Left renal cortex interstitium (tissue), 4 donors: Measurements from ENCODE around the gene PDE6B. TPM values are rescaled to one million over a fixed set of nuclear protein-coding genes. Genes with fewer than 3 reads are reported as not detected.

ENCODE experiments used
- DNase-seq, 4 donors: peaks; one replicate each; pipeline ENCODE4 v3.0.0-alpha.2; 2013; ENCODE audit warnings: low read depth in 4 of 4, low spot score in 2 of 4, missing footprints in 1 of 4
- polyA plus RNA-seq, 4 donors: library from polyadenylated mRNA; unstranded; fragments of 120-200 nt; gene quantifications; one replicate each; pipeline ENCODE4 v1.2.1, GENCODE V29; 2013; ENCODE audit not compliant: insufficient read length in 4 of 4

Gene PDE6B
- polyA plus RNA-seq, 4 donors, result 30.0 to 50.5 (median 41.4) TPM

DNA sequence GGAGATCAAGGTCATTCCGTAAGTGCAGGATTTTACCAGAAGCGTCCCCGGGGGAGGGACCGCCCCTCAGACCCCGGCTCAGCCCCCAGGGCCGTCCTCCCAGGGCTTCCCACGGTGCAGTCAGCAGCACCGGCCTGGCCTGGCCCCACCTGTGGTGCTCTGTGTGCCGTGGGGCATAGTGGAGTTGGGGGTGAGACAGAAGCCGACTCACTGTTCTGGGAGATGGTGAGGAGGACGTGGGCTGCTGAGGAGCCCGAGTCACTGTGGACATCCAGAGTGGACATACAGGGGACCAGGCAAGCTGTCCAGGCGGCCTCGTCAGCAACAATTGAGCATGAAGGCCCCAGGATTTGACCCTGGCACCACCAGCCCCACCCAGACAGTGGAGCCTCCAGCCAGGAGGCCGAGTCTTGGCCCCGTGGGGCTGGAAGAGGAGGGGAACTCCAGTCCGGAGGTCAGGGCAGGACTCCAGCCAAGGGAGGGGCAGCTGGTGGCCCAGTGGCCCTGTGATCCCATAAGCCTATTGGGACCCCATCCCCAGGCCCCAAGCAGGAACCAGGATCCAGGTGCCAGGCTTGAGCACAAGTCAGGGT is 29.6 kb downstream of the PDE6B start:
- DNase-seq, result no peak

DNA sequence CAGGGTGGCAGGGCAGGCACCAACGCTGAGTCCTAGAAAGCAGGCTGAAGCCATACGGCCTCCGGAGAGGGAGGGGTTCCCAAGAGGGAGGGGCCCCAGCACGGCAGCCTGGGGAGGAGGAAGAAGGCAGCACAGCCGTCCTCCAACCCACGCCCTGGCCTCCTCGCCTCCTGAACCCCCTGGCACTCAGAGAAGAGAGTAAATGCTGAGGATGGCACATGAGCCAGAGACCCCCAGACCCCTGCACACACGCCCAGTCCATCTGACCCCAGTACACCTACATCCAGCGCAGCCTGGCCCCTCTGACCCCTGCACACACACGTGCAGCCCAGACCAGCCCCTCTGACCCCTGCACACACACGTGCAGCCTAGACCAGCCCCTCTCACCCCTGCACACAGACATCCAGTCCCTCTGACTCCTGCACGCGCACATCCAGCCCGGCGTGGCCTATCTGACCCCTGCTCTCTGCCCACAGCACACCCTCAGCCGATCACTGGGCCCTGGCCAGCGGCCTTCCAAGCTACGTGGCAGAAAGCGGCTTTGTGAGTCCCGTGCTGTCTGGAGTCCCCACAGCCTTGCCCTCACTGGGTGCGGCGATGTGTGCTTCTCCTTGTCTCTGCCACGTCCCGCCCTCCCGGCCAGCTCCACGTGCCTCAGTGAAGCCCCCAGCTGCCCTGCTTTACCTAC is 30.2 kb downstream of the PDE6B start:
- DNase-seq, result no peak

GRCh38 chr4:656436-657337 is 31.3 kb downstream of the PDE6B start:
- no peak for DNase-seq

GRCh38 chr4:657338-657833 is 32.0 kb downstream of the PDE6B start:
- DNase-seq, result no peak

DNA sequence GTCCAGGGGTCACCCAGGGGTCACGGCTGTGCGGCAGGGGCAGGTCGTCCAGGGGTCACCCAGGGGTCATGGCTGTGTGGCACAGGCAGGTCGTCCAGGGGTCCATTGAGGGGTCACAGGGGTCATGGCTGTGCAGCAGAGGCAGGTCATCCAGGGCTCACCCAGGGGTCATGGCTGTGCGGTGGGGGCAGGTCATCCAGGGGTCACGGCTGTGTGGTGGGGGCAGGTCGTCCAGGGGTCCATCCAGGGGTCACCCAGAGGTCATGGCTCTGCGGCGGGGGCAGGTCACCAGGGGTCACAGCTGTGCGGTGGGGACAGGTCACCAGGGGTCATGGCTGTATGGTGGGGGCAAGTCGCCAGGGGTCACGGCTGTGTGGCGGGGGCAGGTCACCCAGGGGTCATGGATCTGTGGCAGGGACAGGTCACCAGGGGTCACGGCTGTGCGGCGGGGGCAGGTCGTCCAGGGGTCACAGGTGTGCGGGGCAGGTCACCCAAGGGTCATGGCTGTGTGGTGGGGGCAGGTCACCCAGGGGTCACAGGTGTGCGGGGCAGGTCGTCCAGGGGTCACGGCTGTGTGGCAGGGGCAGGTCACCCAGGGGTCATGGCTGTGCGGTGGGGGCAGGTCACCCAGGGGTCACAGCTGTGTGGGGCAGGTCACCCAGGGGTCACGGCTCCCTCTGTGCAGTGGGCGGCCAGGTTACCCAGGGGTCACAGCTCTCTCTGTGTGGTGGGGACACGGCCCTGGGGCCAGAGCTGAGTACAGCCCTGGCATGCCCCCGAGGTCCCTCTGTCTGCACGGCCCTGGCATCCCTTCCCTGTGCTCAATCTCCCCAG is 32.7 kb downstream of the PDE6B start:
- DNase-seq, result no peak

GRCh38 chr4:658681-659667 is 33.6 kb downstream of the PDE6B start:
- DNase-seq, result no peak

GRCh38 chr4:659851-660250 is 34.5 kb downstream of the PDE6B start:
- no peak for DNase-seq

DNA sequence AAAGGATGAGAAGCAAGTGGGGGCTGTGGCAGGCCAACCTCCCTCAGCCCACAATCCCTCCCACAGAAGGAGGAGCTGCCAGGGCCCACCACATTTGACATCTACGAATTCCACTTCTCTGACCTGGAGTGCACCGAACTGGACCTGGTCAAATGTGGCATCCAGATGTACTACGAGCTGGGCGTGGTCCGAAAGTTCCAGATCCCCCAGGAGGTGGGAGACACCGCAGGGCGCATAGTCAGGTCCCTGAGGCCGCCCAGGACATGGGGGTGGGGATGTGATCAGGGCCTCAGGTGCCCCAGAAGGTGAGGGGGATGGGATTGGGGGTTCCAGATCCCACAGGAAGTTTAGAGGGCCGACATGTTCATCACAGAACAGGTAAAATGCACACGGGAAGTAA is 35.0 kb downstream of the PDE6B start:
- no peak for DNase-seq

DNA sequence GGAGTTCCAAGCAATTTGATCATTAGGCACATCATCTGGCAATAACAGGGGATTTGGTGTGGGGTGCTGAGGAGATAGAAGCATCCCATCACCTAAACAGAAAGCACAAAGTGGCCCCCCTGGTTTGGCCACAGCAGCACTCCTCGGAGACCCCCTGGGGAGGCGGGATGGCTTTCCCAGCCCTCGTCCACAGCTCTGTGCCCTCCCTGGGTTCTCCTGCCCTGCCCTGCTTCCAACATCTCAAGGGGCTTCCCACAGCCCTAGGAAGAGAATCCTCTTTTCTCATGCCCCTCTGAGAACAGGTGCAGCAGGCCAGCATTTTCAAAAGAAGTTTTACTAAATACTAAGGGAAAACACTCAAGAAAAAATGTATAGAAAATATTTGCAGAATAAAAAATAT is 35.9 kb downstream of the PDE6B start:
- DNase-seq, result no peak

DNA sequence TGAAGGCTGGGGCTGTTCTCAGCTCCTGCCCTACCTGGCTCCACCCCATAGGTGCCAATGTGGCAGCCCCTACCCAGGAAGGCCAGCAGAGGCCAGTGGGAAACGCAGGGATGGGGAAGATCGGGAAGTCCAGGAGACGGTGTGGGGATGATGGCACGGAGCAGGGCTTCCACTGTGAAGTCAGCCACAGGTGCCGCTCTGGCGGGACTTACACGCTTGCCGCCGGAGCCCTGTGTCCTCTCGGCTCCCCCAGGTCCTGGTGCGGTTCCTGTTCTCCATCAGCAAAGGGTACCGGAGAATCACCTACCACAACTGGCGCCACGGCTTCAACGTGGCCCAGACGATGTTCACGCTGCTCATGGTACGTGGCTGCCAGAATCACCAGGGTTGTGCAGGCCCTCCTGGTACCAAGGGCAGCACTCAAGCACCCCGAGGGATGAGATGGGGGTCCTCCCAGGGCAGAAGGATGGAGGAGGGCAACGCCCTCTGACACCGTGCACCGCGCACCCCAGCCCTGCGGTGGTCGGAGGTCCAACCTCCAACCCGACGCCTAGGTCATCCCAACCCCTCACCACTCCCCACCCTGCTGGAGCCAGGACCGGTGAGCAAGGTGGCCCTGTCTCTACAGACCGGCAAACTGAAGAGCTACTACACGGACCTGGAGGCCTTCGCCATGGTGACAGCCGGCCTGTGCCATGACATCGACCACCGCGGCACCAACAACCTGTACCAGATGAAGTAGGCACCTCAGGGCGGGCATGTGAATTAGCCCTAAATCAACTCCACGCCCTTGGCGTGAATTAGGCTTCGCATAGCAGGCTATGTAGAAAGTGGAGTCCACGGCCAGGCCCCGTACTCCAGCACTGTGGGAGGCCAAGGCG is 36.7 kb downstream of the PDE6B start:
- no peak for DNase-seq

- no peak for DNase-seq
Observed at GRCh38 chr4:663046-663437, 37.7 kb downstream of the PDE6B start.

DNA sequence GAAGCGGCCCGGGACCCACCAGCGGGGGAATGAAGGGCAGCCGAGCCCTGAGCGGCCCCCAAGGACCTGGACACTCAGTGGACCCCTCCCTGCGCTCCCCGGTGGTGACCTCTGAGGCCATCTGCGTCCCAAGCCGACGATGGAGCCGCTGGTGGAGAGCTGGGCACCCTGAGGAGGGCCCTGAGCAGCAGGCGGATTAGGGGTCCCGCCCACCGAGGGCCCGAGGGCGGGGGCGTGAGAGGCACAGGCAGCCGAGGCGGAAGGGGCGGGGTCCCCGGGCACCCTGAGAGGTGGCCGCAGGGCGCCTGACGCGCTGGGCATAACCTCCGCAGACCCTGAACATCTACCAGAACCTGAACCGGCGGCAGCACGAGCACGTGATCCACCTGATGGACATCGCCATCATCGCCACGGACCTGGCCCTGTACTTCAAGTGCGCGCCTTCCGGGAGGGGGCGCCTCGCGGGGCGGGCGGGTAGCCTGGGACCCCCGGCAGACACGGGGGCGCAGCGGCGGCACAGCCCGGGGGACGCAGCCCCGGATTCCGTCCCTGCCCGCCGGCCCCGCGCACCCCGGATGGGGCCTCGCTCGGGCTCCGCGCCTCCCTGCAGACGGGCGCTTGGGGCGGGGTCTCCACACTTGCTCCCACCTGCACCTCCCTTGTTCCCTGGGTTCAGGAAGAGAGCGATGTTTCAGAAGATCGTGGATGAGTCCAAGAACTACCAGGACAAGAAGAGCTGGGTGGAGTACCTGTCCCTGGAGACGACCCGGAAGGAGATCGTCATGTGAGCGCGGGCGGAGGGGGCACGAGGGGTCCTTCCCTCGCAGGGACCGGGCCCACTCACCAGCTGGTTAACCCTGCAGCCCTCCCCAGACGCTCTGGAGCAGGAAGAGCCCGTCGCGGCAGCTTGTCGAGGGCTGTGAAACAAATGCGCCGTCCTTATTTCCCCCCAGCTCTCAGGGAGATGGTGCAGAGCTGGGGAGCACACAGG is 38.4 kb downstream of the PDE6B start:
- DNase-seq, result no peak

DNA sequence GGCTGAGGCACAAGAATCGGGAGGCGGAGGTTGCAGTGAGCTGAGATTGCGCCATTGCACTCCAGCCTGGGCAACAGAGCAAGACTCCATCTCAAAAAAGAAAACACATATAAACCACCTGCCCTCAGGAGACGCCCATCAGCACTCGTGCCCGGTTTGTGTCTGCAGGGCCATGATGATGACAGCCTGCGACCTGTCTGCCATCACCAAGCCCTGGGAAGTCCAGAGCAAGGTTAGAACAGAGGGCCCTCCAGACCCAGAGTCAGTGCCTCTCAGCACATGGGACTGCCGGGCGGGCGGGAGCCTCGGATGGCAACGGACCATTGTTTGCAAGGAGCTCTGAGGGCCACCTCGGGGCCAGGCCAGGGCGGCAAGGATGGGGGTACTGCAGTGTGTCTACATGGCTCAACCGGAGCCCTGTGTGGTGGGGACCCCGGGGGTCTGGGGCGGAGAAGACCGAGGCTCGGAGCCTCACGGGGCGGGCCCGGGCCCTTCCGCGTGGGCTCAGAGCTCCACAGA is 39.4 kb downstream of the PDE6B start:
- no peak for DNase-seq

DNA sequence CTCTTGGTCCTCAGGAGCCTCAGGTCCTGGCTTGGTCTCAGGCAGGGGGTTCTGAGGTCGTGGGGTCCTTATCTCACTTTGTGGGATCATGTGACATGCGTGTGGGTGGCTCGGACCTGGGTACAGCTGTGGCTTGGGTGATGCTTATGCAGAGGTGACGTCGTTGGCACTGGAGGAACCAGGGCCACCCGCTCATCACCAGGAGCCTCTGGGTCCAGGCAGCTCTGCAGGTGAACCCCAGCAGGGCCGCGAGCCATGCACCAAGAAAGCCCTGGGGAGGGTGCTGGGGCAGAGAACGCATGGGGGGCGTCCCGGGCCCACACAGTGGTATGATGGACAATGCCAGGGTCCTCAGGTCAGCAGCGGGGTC is 40.0 kb downstream of the PDE6B start:
- no peak for DNase-seq

DNA sequence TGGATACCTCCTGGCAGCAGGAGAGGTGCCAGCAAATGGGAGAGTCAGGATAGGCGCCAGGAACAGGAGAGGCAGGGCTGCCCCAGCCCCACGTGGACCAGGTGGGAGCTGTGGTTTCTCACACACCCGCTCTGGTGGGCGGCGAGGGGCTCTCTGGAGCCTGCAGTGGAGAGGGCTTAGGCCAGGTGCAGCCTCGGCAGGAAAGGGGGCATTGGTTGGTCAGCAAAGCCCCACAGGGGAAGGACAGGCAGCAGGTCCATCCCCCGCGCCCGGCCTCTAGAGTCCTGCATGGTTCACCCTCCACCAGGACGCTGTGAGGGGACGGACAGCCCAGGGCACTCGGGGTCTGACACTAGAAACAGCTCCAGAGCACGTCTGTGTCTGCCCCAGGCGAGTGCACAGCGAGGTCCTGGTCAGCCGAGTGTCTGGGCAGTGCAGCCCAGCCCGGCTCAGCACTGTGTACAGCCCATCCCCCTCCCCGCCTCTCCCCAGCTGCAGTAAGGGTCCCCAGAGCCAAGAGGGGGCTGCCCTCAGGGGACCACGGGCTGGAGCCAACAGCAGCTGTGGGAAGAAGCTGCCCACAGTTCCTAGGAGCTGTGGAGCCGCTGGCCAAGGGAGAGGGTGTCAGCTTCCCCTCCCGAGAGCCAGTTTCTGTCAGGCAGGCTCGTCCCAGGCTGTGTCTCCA is 40.5 kb downstream of the PDE6B start:
- no peak for DNase-seq

DNA sequence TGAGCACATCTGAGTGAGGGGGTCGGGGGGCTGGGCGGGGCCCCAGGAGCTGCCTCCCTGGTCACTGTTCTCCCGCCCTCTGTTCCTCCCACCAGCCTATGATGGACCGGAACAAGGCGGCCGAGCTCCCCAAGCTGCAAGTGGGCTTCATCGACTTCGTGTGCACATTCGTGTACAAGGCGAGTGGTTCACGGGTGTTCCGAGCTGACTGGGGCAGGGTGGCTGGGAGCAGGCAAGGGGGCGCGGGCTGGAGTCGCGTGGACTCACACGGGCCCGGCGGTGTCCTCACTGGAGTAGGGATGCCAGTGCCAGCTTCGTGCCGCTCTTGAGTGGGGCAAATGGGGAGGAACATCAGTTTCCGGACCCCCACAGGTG is 41.0 kb downstream of the PDE6B start:
- no peak for DNase-seq
